K562 (cell line): ENCODE measurements around the gene ZEB2.

ENCODE experiments used
- CTCF ChIP-seq, 3 experiments: IDR thresholded peaks in 2 of 3; conservative IDR thresholded peaks in 1 of 3; 2 replicates each; pipeline ENCODE4 v1.5.1; 2011 to 2012; ENCODE audit warnings: low read length in 3 of 3, mild to moderate bottlenecking in 3 of 3, control low read depth in 2 of 3, improper control_type of control experiment in 1 of 3, inconsistent platforms in 1 of 3, low read depth in 1 of 3, mixed read lengths in 1 of 3, moderate library complexity in 1 of 3; ENCODE audit not compliant: insufficient read depth in 2 of 3
- EZH2 ChIP-seq: IDR thresholded peaks from 2 replicates; pipeline ENCODE4 v1.6.1; 2012; ENCODE audit warnings: low read depth, mild to moderate bottlenecking, inconsistent platforms, low read length, borderline replicate concordance
- JUN ChIP-seq, 2 experiments: sonication (generic) in 1 of 2; formaldehyde crosslinking in 1 of 2; IDR thresholded peaks; 2 replicates each; pipeline versions ENCODE4 v1.6.1 to v1.8.0; 2012 to 2022; ENCODE audit warnings: borderline replicate concordance in 2 of 2, mild to moderate bottlenecking in 2 of 2, improper control_type of control experiment in 1 of 2, low read depth in 1 of 2, low read length in 1 of 2, missing genetic modification reagents in 1 of 2
- KLF1 ChIP-seq: fragments of 450-650 bp; IDR thresholded peaks from 2 replicates; pipeline ENCODE4 v1.6.1; 2016; ENCODE audit warnings: missing genetic modification characterization, missing compliant biosample characterization
- MAFK ChIP-seq: IDR thresholded peaks from 2 replicates; pipeline ENCODE4 v1.6.1; 2011; ENCODE audit warnings: low read length, improper control_type of control experiment
- MLX ChIP-seq, 2 experiments: fragments of 450-650 bp in 1 of 2; sonication (generic) in 1 of 2; formaldehyde crosslinking; conservative IDR thresholded peaks; 2 replicates each; pipeline versions ENCODE4 v1.4.0 to v1.8.1; 2020 to 2022; ENCODE audit warnings: mild to moderate bottlenecking in 1 of 2, missing genetic modification reagents in 1 of 2
- MTA3 ChIP-seq: fragments of 450-650 bp; formaldehyde crosslinking; IDR thresholded peaks from 2 replicates; pipeline ENCODE4 v1.6.1; 2017; ENCODE audit warnings: mild to moderate bottlenecking, borderline replicate concordance
- NFYB ChIP-seq: IDR thresholded peaks from 2 replicates; pipeline ENCODE4 v1.6.1; 2011; ENCODE audit warnings: mild to moderate bottlenecking, moderate library complexity; ENCODE audit not compliant: insufficient read length; ENCODE audit errors: extremely low read depth
- POLR2A ChIP-seq: fragments of 450-650 bp; conservative IDR thresholded peaks from 2 replicates; pipeline ENCODE4 v1.6.1; 2016
- SMARCA5 ChIP-seq: fragments of 450-650 bp; IDR thresholded peaks from 2 replicates; pipeline ENCODE4 v1.6.1; 2016

- TF ChIP-seq NFYB (no peak), MLX (CRISPR knock-in tag; conservative IDR thresholded peaks at IDR 0.05) (no peak), KLF1 (tag) (no peak), JUN (IDR thresholded peaks at IDR 0.05; ENCODE audit: borderline replicate concordance, low read depth, low read length) (no peak), JUN (CRISPR knock-in tag; IDR thresholded peaks at IDR 0.05; ENCODE audit: borderline replicate concordance) (no peak), CTCF (IDR thresholded peaks at IDR 0.05 in 2 of 3, conservative IDR thresholded peaks at IDR 0.05 in 1 of 3; ENCODE audit: insufficient read depth in 2 of 3, low read depth in 1 of 3, low read length in 3 of 3) (no peak), EZH2 (no peak), POLR2A (no peak), SMARCA5 (no peak), MTA3 (no peak), MAFK (no peak)
Measured at GRCh38 chr2:144445196-144445595, 74.7 kb downstream of the ZEB2 start.
